ENCODE measurements around the gene ZC3H4.
"Not testable (repeated sequence)": the region's sequence is repeated elsewhere in the genome, so short reads cannot be mapped to it uniquely, and the experiment has no call there.

Gene ZC3H4

DNA sequence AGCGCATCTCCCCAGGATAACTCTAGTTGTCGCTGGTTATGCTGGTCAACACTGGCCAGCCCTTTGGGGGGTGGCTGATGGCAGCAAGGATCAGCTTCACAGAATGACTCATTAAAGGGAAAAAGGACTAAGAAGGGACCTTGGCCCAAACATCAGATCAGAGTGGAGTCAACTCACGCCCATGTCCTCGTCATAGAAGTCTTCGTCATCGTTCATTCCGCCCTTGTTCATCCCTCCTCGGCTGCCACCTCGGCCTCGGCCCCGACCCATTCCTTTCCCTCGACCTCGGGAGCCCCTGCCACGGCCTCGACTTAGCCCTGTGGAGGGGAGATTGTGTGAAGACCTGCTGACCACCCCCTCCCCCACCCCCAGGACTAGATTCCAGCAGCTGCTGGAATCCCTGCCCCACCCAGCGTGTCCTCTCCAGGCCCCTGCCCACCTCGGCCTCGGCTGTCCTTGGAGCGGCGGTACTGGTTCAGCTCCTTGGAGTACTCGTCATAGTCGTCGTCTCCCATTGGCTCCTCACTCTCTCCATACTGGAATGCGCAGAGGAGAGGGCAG lies 28.6 kb downstream of the ZC3H4 start:
- TF ChIP-seq, protein P1, sequence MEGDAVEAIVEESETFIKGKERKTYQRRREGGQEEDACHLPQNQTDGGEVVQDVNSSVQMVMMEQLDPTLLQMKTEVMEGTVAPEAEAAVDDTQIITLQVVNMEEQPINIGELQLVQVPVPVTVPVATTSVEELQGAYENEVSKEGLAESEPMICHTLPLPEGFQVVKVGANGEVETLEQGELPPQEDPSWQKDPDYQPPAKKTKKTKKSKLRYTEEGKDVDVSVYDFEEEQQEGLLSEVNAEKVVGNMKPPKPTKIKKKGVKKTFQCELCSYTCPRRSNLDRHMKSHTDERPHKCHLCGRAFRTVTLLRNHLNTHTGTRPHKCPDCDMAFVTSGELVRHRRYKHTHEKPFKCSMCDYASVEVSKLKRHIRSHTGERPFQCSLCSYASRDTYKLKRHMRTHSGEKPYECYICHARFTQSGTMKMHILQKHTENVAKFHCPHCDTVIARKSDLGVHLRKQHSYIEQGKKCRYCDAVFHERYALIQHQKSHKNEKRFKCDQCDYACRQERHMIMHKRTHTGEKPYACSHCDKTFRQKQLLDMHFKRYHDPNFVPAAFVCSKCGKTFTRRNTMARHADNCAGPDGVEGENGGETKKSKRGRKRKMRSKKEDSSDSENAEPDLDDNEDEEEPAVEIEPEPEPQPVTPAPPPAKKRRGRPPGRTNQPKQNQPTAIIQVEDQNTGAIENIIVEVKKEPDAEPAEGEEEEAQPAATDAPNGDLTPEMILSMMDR (conservative IDR thresholded peaks at IDR 0.05; ENCODE audit: low read depth, low read length): no peak
- H3K4me3 ChIP-seq (ENCODE audit: low read depth, low read length): no peak overlapping the region
- DNase-seq (ENCODE audit: low read depth): no peak

DNA sequence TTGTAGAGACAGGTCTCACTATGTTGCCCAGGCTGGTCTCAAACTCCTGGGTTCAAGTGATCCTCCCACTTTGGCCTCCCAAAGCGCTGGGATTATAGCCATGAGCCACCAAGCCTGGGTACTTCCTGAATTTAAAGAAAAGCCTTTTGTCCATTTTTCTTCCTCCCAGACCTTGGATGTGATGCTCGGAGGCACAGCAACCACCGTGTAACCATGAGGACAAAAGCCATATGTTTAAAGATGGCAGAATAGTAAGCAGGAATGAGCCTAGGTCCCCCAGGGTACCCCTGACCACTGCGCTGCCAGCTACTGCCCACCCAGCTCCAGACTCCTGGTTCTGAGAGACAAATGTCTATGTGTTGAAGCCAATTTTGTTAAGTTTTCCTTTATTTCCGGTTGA lies 31.1 kb downstream of the ZC3H4 start:
- DNase-seq (ENCODE audit: low read depth): no peak
- TF ChIP-seq, protein P1 (conservative IDR thresholded peaks at IDR 0.05; ENCODE audit: low read depth, low read length): no peak
- H3K4me3 ChIP-seq (ENCODE audit: low read depth, low read length): no peak overlapping the region

DNA sequence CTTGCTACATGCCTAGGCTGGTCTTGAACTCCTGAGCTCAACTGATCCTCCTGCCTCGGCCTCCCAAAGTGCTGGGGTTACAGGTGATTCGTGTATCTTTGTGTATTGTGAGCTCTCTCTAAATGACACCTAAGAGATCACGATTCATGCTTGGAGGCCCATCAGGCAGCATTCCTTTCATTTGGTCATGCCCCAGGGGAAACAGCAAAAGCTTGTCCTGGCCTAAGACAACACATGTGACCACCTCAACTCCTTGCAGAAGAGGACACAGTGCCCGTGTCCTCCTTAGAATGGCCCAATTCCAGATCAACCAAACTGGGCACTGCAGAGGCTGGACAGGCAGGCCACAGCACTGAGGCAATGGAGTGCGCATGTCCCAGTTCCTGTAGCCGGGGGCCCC lies 32.5 kb downstream of the ZC3H4 start:
- no peak overlapping the region for H3K4me3 ChIP-seq (ENCODE audit: low read depth, low read length)
- TF ChIP-seq, protein P1 (conservative IDR thresholded peaks at IDR 0.05; ENCODE audit: low read depth, low read length): no peak
- no peak for DNase-seq (ENCODE audit: low read depth)

DNA sequence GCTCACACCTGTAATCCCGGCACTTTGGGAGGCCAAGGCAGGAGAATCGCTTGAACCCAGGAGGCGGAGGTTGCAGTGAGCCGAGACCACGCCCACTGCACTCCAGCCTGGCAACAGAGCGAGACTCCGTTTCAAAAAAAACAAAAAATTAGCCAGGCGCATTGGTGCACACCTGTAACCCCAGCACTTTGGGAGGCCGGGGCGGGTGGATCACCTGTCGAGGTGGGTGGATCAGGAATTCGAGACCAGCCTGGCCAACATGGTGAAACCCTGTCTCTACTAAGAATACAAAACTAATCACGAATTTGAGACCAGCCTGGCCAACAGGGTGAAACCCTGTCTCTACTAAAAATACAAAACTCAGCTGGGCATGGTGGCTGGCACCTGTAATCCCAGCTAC lies 35.2 kb downstream of the ZC3H4 start:
- DNase-seq (ENCODE audit: low read depth); H3K4me3 ChIP-seq (ENCODE audit: low read depth, low read length): not testable (repeated sequence)

DNA sequence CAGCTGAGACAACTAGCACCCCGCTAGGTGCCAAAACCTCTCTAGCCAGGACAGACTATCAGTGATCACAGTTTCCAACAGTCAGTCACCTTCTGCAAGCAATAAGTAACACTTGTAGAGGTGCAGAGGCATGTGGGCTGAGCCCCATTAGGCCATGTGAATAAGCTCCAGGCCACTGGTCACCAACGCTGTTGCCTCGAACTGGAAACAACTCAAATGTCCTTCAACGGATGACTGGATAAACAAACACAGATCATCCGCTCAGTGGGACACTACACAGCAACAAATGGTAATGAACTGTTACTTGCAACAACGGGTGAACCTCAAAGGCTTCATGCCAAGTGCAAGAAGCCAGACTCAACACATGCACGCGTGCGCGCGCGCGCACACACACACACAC lies 37.6 kb downstream of the ZC3H4 start:
- H3K4me3 ChIP-seq (ENCODE audit: low read depth, low read length): no peak overlapping the region
- DNase-seq (ENCODE audit: low read depth): peak; percentile 43
- TF ChIP-seq, protein P1 (conservative IDR thresholded peaks at IDR 0.05; ENCODE audit: low read depth, low read length): no peak

DNA sequence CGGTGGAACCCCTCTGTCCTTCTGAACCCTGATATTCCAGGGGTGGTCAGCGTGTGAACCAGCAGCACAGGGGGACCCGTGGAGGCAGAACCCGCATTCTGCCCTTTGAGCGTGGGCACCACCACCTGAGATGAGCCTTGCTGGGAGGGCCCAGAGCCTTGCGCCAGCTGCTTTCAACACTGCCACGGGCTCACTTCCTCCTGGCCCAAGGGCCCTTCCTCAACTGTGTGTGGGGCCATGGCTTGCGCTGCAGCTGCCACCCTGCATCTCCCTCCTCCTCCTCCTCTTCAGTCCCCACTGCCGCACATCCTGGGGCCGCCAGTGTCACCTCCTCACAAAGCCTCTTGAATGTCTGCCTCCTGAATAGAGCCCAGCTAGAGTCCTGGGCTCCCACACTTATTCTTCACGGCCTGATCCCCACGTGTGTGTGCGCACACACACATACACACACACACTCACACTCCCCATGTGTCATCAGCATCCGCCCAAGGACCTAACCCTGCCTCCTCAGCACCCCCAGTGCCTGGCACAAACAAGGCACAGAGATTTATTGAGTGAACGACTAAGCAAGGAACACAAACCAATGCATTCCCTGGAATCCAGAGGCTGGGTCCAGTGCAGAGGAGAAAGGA lies 38.3 kb downstream of the ZC3H4 start:
- no peak overlapping the region for H3K4me3 ChIP-seq (ENCODE audit: low read depth, low read length)
- DNase-seq (ENCODE audit: low read depth): no peak
- TF ChIP-seq, protein P1 (conservative IDR thresholded peaks at IDR 0.05; ENCODE audit: low read depth, low read length): no peak

DNA sequence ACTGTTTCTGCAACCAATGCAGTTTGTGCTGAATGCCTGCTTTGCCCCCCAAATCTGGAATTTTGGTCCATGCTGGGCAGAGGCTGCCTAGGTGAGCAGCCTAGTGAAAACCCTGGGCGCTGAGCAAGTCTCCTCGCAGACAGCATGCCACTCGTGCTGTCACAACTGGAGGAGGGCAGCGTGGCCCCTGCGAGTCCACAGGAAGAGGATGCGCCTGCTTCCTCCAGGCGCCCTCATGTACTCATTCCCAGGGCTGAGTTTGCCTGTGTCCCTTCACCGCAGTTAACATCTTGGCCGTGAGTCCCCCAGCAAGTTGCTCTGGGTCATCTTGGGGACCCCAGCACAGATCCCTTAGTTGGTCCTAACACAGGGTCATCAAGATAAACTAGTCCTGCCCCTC lies 39.0 kb downstream of the ZC3H4 start:
- no peak overlapping the region for H3K4me3 ChIP-seq (ENCODE audit: low read depth, low read length)
- TF ChIP-seq, protein P1 (conservative IDR thresholded peaks at IDR 0.05; ENCODE audit: low read depth, low read length): no peak
- DNase-seq (ENCODE audit: low read depth): no peak
